Umbilical cord (tissue), 2 donors: ENCODE data around the gene SIDT1. TPM values are rescaled to one million over a fixed set of nuclear protein-coding genes. Genes with fewer than 3 reads are reported as not detected.

Experiments
- DNase-seq: peaks from one replicate; pipeline ENCODE4 v3.0.0-alpha.2; 2015; ENCODE audit warnings: low spot score
- total RNA-seq: library from RNA; depleted of rRNA; stranded (reverse); fragments of >200 nt; gene quantifications from one replicate; pipeline ENCODE4 v1.2.3, GENCODE V29; 2014; ENCODE audit warnings: low replicate concordance; ENCODE audit not compliant: insufficient read depth

SIDT1 gene
- total RNA-seq, 1 donor from 2014 or later, result 19.0 TPM

- no peak for DNase-seq
These were observed 146.4 kb downstream of the SIDT1 start for GRCh38 chr3:113678773-113679172.

Other genes starting within 250 kb of the SIDT1 start
- gene CFAP44, start 91.1 kb upstream of the SIDT1 start, total RNA-seq, result 10.1 TPM
- gene SPICE1, start 17.4 kb upstream of the SIDT1 start, total RNA-seq, result 29.1 TPM
- gene USF3, start 164.1 kb downstream of the SIDT1 start, total RNA-seq, result 12.0 TPM
- 64.8 TPM for gene NAA50, start 213.7 kb downstream of the SIDT1 start, total RNA-seq
- gene ATP6V1A, start 214.5 kb downstream of the SIDT1 start, total RNA-seq, result 40.9 TPM